HuH-7 (cell line): ENCODE results near the gene GMDS.

Experiments used
- DNase-seq: peaks from one replicate; pipeline ENCODE4 v3.0.0; 2011; ENCODE audit warnings: low spot score

Gene GMDS

DNA sequence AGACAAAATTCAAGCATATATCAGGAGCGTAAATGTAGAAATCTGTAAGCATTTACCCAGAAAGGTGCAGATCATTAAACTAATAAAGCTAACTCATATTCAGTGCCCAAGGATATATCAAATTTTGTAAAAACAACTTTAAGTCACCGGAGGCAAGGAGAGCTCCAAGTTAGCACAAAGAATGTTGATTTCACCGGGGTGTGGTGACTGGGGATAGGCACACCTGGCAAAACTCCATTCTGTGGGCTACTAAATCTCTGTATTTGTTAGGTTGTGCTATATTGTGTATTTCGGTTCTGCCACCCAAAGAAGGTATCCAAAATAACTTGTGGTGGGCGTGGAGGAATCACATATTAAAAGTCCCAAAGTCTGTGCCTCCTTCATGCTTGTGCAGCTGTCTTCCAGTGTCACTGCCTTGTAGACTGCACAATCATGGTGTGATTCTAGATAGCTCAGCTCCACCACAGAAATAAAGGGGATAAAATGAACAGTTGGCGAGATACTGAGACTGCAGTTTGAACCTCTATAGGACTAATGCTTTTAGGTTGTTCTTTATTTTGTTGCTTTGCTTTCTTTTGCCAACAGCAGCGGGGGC lies 111.6 kb downstream of the GMDS start:
- DNase-seq, result no peak

DNA sequence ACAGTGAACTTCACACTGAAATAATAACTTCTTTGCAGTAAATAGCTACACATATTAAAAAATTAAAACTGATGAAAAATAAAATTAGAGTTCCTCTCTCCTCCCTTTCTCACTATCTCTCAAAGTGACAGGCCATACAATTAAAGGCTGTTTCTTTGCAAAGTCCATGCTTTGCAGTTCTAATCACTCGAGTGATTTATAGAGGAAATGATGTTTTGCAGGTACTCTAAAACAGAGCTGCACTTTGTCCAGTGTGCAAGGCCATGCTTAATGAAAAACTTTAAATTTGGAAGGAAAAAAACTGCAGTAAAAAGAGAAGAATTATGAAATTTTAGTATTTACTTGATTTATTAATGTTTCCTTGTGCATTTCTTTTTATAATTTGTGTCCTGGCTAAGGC lies 112.5 kb downstream of the GMDS start:
- DNase-seq, result no peak

DNA sequence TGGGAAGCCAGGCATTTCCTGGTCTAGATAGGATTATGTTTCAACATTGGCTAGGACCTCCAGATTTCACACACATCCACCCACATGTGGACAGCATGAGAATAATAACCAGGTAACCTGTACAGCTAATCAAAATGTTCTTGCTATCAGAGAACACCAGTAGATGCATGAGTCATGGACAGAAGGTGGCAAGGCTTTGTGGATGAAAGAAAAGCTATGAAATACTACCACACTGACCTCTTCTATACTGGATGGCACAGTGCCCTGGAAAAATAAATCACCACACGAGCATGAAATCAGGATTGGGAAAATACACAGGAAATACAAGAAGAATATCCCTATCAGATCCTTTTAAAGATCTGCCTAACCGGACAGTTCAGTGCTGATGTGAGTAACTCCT lies 113.0 kb downstream of the GMDS start:
- DNase-seq, result no peak

DNA sequence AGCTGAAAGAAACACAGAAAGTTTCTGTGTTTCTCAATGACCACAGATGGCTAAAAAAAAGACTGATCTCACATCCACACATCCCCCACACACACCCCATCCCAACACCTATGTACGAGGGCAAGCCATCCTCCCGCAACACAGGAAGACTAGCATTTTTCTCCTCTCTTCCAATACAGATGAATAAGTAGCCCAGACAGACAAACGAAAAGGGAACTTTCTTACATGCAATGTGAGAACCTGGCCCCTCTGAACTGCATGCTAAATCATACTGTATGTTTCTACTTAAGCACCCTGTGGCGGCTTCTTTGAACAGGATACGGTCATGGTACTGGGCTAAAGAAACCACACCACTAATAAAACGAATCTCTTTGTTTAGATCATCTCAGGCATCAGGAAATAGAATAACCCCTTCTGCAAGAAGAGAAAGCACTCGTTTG lies 116.2 kb downstream of the GMDS start:
- DNase-seq, result no peak

DNA sequence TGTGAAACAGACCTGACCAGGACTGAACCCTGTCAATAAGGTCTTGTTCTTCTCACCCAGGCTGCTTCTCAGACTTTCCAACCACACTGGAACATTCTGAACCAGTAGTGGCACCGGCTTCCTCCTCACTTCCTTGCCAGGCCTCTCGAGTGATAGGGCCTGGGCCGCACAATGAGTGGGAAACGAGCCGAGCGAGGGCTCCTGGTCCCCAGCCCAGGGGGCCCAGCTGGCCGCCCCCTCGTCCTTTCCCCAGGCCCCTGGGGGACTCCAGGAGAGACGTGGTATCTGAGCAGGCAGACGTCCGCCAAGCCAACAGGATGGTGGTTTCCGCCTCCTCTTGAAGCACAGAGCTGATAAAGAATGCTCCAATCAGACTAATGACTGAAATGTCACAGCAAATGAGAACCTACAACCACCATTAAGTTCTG lies 117.9 kb downstream of the GMDS start:
- no peak for DNase-seq

DNA sequence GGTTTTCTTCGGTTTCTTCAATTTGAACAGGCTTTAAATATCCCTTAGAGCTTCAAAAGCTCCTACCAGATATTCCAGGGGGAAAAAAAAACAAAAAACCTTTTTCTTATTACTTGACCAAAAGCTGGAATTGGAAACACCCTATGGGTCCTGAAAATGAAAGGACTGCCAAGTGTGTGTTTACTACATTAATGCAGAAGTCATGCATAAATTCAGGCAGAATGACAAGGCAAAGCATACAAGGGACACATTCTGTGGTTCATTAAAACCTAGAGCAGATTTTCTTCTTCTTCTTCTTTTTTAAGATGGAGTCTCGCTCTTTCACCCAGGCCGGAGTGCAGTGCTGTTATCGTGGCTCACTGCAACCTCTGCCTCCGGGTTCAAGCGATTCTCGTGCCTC lies 119.1 kb downstream of the GMDS start:
- DNase-seq, result no peak

DNA sequence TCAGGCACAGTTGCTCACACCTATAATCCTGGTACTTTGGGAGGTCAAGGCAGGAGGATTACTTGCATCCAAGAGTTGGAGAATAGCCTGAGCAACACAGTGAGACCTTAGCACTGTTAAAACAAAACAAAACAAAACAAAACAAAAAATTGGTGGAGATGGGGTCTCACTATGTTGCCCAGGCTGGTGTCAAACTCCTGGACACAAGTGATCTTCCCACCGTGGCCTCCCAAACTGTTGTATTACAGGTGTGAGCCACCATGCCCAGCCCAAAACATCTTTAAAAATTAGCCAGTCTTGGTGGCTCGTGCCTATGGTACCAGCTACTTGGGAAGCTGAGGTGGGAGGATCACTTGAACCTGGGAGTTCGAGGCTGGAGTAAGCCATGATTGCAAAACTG lies 120.2 kb downstream of the GMDS start:
- DNase-seq, result no peak

DNA sequence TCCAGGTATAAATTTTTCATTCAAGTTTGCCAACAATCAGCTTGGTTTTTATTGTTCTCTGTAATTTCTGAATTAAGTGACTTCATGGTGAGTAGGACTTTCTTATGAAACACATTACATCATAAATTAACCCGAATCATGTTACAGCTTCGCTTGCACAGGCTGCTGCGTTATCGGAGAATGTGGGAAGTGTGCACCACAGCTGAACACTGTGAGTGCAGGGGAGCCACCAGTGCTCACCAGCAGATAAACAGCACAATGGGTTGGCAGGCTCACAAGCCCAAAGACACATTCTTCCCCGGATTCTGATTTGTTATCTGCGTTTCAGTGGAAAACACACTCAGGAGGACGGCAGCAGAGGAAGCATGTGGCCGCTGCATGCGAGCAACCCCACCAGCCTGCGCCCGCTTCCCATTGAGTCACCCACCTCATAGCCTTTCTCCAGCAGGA lies 121.1 kb downstream of the GMDS start:
- no peak for DNase-seq

DNA sequence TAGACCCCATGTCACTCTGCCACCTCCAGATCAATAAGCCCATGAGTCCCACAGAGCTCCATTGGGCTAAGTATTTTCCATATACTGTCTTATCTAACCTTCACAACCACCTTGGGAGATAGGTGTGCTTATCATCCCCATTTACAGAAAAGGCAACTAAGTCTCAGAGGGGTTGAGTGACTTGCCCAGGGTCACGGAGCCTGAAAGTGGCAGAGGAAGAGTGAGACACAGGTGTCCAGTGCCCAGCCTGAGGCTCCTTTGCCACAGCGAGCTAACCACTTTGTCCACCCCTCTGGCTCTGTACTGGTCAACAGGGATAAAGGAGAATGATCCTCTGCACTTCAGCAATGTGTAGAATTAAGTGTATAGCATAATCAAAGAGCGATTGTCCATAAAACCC lies 124.5 kb downstream of the GMDS start:
- DNase-seq, result no peak

DNA sequence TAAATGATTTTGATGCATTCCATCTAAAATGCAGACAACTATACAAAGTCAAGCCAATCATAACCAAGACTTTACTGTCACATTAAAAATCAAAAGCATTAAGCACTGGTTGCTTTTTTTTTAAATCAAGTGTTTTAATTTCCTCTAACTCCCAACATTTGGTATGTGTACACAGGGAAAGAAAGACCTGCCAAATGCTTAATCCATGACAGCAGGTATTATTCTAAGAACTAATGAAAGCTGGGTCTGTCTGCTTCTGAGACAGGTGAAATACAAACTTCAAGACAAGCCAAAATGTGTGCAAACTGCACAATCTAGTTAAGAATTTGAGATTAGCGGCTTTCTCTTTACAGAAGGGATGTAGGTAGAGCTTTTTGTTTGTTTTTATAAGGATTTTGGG lies 126.1 kb downstream of the GMDS start:
- DNase-seq, result no peak

DNA sequence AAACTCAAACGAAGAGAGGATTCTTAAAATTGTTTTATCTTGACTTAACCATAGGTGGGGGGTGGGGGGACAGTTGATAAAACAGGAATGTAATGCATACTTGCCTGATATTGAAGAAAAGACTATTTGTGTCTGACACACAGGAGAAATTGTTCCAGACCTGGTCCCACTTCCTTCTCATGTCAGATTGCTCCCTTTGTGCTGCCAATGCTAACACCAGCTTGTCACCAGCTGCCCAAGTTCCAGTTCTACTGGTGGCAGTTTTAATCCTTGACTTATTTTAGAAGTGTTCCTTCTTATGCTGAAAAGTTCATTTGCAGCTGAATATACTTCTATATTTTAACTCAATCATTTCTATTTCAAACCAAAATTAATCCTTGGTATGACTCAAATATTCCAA lies 127.3 kb downstream of the GMDS start:
- DNase-seq, result no peak

DNA sequence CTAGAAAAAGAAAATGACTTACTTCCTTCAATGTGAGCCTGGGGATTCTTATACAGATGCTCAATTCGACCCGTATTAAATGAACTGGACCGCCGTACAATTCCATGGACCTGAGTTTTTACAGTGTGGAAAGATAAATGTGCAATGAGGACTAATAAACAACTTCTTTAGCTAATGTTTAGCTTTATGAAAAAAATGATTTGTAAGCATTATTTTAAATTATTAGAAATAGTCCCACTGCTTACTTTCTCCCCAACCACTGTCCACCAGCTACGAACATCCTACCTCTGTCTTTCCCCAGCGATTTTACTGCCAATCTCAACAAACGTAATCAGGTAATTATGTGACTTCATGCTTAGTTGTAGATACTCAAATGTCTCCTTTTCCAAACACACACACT lies 128.0 kb downstream of the GMDS start:
- no peak for DNase-seq

DNA sequence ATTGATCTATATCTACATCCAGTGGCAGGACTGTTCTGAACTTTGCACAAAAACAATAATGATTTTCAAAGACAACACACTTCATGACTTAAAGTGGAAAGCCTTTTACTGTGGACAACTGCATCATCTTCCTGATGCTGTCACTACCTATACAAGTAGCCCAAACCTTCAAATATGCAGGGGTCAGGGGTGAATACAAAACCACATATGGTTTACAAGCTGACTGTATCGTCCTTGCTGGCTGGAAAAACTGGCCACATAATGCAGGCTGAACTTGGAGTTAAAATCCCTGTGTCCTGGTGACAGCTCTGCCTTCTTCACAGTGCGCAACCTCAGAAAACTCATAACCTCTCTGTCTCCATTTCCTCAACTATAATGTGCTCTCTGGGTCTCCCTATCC lies 128.9 kb downstream of the GMDS start:
- DNase-seq, result no peak

DNA sequence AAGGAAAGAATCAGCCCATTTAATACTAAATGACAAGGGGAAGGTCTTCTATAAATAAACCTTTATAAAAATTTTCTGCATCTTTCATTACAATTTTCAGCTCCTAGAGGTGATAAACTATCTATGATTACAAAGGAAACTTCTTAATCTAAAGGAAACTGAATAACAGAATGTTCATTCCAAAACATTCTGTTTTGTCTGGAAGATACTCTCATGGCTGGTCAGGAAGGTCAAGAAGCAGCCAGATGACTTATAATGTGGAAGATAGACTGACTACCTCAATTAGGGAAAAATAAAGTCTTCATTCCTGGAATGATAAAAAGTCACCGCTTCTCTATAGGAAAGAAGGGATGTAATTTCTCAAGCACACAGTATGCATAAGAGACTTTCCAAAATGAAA lies 131.3 kb downstream of the GMDS start:
- no peak for DNase-seq

DNA sequence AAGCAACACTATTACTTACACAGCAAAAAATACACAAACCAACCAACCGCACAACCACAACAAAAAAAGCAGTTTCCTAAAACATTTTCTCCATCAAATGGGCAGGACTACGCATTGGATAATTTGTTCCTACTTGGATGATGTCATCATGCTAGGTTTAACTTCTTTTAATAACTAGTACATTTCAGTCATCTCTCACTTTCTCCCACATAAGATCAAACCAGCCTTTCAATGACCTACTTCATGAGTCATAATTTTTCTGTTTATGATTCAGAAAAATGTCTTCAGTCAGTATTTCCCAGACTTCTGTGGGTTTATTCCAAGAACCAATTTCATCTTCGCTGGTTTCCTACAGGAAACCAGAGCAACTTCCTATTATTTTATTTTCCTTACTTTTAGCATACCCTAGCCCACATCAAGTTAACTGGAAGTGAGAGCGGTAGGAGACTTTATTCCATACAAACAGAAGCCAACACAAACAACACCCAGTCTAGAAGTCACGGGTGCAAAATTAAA lies 134.2 kb downstream of the GMDS start:
- DNase-seq, result no peak

DNA sequence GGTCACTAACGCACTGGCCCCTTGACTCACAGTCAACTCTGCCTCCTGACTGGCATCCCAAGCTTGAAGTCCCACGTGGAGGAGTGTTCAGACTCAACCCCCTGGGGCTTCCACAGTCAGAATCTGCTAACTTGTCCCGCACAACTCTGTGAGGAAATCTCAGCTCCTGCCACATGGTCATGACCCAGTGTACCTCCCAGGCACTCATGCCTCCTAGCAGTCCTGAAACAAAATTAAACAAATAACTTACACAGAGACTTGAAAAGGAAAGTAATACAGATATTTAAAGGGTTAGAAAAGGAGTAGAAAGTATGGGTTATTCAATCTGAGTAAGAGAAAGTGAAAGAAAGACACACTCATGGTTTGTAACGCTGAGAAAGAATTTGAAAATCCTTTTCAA lies 134.9 kb downstream of the GMDS start:
- no peak for DNase-seq

DNA sequence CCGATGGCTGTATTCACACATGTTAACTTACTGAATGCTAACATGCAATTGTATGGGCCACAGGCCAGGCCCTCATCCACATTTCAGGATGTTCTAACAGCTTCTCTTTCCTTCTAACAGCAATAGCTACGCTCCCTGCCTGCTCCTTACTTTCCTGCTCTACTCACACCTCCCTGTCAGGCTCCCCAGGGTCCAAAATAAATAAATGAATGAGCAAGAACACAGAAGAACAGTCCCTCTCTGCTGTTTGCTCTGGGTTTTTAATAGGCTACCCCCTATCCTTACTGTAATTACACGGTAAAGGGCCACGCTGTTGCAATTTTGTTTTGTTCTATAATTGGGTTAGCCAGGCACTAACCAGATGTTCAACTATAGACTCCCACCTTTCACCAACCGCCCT lies 135.6 kb downstream of the GMDS start:
- DNase-seq, result no peak

DNA sequence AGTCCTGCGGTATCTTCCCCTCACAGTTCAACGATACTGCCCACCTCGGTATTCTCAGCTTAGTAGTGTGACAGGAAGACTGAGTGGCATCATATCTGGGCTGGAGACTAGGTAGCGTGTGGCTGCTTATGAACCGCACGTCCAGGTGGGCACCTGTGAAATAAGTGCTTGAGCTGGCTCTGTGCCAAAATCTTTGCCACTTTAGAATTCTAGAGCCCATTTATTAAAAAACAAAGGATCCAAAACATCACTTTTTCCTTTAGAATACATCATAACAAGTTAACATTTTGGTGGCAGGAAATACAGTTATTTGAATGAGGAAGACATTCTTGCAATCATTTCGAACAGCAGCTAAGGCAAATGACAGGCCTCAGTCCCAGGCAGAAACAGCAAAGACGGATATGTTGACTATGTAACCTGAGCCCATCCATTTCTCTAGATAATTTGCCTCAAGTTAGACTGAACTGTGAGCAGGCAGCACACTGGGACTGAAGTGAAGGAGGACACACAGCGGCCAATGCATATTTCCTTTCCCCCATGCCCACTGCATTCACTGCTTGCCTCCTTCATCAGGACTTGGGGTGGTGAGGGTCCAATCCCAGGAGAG lies 136.6 kb downstream of the GMDS start:
- DNase-seq, result peak; percentile 32

DNA sequence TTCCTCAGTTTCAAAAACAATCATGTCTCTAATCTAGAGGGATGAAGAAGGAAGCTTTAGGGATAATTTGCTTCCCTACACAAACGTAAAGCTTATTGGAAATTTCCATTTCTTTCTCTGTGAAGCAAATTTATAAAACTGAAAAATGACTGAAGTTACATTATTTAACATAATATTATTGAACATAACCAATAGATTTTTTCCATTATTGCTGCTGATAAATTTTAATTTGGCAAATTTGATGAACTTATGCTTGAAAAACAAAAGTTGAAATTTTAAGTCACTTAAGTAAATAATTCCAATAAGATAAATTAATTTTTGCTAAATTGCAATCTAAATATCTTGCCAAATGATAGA lies 140.9 kb downstream of the GMDS start:
- DNase-seq, result no peak

DNA sequence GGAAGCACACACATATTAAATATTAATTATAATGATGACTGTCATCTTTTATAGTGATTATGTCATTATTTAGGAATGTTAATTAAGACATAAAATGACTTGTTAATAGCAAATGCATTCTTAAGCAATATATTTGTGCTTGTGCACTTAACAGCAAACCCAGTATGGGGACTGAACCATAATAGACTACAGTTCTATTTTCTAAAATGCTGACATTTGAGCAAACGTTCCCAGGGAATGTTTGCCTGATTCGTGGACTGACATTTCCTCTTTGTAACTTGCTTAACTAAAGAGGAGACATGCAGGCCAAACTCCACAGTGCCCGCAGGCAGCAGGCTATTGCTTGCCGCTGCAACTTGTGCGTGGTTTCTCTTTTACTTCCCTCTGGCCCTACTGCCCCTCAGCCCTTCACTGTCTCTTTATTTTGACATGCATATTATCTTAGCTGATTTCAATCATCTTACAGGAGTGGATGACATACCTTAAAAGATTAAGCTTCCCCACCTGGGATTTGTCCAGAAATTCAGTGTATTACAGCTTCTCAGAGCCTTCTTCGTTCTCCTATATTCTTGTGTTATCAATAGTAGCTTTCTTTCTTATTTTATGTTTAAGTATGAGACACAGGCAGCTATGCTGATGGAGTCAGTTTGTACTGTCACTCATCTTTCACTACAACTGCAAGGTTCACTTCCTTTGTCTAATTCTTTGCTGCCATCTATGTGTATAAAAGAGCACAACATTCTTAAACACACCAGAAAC lies 141.5 kb downstream of the GMDS start:
- DNase-seq, result peak; percentile 30

DNA sequence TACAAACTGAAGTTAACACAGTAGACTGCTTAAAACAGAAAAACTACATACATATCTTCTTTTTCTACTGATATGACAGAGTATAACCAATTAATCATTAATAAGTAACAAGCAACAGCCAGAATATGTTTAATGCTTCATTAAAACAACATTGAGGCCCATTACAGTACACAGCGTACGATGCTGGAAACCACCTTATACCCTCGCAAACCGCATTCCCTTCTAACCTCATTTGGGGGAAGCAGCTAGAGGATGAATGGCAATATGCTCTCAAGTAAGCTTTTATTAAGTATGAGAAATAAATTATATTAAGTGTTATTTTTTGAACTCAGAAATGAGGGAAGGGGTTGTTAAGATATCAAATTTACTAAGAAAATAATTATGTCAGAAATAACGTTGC lies 142.4 kb downstream of the GMDS start:
- no peak for DNase-seq

DNA sequence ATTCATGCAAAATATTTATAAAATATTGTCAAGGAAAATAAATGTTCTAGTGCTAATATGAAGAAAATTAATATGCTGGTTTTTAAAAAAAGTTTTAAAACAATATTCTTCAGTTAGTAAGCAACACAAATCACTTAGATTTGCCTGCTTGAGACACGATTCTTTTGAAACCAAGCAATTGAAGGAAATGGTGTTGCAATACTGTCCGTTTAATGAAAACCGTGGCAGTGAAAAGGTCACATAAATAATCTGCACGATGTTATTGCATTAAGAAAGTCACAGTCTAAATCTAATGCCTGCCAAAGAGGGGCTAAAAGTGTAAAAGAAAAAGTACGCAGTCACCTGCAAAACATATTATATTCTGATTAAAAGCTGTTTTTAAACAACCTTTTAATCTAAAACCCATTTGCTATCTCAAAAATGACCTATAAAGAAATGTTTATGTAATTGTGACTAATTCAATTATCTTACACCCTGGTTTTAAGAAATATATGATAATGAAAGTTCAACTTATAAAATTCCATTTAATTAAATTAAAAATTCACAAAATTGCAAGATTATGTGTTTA lies 143.0 kb downstream of the GMDS start:
- no peak for DNase-seq

DNA sequence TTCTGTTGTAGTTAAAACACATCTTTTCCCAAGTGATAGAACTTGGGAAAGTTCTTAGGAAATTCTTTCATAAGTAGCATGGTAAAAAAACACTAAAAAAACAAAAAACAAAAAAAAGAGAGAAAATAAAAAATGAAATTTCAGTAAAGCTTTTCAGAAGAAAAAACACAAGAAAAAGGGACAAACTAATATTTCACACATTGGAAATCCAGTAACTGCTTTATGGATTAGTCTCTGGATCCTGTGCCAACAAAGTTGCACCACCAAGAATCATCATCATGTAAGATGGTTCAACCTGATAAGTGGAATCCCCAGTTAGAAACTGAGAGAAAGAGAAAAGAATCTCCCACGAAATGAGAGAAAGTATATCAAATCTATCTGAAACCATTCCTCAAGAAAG lies 144.2 kb downstream of the GMDS start:
- no peak for DNase-seq
